ENCODE results near the gene SLC16A11. TPM values are rescaled to one million over a fixed set of nuclear protein-coding genes. Genes with fewer than 3 reads are reported as not detected.
"Not testable (repeated sequence)": the region's sequence is repeated elsewhere in the genome, so short reads cannot be mapped to it uniquely, and the experiment has no call there.

Gene SLC16A11, protein sequence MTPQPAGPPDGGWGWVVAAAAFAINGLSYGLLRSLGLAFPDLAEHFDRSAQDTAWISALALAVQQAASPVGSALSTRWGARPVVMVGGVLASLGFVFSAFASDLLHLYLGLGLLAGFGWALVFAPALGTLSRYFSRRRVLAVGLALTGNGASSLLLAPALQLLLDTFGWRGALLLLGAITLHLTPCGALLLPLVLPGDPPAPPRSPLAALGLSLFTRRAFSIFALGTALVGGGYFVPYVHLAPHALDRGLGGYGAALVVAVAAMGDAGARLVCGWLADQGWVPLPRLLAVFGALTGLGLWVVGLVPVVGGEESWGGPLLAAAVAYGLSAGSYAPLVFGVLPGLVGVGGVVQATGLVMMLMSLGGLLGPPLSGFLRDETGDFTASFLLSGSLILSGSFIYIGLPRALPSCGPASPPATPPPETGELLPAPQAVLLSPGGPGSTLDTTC
- total RNA-seq: 1 to 10 TPM; 1.4 to 1.5 TPM

DNA sequence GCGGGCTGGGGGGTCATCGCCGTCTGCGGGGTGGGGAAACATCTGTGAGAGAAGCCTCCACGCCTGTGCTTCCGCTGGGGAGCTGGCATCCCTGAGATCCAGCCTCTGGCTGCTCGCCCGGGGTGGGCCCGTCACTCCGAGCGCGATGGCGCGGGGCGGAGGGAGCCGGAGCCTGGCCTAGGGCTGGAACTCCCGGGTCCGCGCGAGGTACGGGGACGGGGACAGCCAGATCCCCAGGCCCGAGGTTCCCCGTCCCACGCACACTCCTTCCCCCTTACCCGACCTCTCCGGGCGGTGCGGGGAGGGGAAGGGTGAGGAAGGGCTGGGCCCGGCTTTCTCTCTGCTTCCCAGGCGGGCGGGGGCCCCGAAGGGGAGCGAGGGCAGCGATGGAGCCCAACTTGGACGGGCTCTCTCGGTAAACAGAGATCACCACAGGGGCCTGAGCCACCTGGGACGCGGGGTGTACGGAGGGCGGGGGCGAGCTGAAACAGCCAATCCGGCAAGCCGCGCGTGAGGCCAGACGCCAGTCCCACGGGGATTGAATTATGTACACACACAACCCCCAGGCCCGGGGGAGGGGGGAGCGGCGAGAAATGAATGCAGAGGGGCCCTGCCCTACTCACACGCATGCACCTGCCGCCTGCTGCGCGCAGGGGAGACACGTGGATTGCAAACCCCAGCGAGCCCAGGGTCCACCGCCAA, at the start of gene SLC16A11:
SLC16A11 (minus strand) TSS at position 596 of the 702 bp plus-strand sequence; CDS start at position 17, 579 bp downstream.
- ChIA-PET CTCF (interaction anchor here (0.7 to 20.9 kb wide), 4 partner anchors 20 to 253 kb away, joined by 4 to 509 read pairs (median 22); no protein-coding TSS in a partner anchor), POLR2A (interaction anchor here (0.5 to 2.0 kb wide), 3 partner anchors 8 to 262 kb away, joined by 3 to 5 read pairs (median 4); partner anchors contain the start of gene SLC16A13)
- Mint-ChIP-seq H3K4me3 (peak within 1 kb of the TSS; percentile 71), H3K36me3 (peaks cover 4% of the 10 kb centered on the region), H3K9me3 (no peaks in the 10 kb centered on the region), H3K4me1 (ENCODE audit: low read depth) (peaks cover 46% of the 10 kb centered on the region), H3K27me3 (peaks cover 2% of the 10 kb centered on the region), H3K27ac (peak within 1 kb of the TSS; percentile 51)
- peak; percentile 63 for DNase-seq
- intact Hi-C loops (cut with micrococcal nuclease): no loop called here

DNA sequence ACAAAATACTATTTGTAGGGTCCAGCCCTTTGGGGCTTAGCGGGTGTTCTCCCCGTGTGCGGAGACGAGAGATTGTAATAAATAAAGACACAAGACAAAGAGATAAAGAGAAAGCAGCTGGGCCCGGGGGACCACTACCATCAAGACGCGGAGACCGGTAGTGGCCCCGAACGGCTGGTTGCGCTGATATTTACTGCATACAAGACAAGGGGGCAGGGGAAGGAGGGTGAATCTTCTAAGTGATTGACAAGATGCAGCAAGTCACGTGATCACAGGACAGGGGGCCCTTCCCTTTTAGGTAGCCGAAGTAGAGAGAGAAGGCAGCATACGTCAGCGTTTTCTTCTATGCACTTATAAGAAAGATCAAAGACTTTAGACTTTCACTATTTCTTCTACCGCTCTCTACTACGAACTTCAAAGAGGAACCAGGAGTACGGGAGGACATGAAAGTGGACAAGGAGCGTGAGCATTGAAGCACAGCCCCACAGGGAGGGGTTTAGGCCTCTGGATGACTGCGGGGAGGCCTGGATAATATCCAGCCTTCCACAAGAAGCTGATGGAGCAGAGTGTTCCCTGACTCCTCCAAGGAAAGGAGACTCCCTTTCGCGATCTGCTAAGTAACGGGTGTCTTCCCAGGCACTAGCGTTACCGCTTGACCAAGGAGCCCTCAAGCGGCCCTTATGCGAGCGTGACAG, 47.6 kb upstream of the SLC16A11 start:
- DNase-seq; CTCF ChIA-PET; H3K4me3 Mint-ChIP-seq; intact Hi-C loops (cut with micrococcal nuclease); H3K4me1 Mint-ChIP-seq (ENCODE audit: low read depth); POLR2A ChIA-PET; H3K27ac Mint-ChIP-seq; H3K36me3 Mint-ChIP-seq; H3K9me3 Mint-ChIP-seq: not testable (repeated sequence)
- H3K27me3 Mint-ChIP-seq: peaks cover 11% of the 10 kb centered on the region

DNA sequence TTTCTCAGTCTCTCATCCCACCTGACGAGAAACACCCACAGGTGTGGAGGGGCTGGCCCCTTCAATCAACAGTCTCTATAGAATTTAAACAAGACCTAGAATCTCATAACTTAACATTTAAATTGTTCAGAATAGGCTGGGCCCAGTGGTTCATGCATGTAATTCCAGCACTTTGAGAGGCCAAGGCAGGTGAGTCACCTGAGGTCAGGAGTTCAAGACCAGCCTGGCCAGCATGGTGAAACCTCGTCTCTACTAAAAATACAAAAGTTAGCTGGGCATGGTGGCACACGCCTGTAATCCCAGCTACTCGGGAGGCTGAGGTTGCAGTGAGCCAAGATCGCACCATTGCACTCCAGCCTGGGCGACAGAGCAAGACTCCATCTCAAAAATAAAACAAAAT, 45.7 kb upstream of the SLC16A11 start:
- H3K4me1 Mint-ChIP-seq (ENCODE audit: low read depth); POLR2A ChIA-PET; H3K9me3 Mint-ChIP-seq; CTCF ChIA-PET; H3K27me3 Mint-ChIP-seq; DNase-seq; H3K4me3 Mint-ChIP-seq; H3K36me3 Mint-ChIP-seq; H3K27ac Mint-ChIP-seq; intact Hi-C loops (cut with micrococcal nuclease): not testable (repeated sequence)

DNA sequence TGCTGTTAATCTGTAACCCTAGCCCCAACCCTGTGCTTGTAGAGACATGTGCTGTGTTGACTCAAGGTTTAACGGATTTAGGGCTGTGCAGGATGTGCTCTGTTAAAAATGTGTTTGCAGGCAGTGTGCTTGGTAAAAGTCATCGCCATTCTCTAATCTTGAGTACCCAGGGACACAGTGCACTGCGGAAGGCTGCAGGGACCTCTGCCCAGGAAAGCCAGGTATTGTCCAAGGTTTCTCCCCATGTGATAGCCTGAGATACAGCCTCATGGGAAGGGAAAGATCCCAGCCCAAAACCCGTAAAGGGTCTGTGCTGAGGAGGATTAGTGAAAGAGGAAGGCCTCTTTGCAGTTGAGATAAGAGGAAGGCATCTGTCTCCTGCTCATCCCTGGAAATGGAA, 44.5 kb upstream of the SLC16A11 start:
- H3K4me1 Mint-ChIP-seq (ENCODE audit: low read depth); DNase-seq; H3K27ac Mint-ChIP-seq; intact Hi-C loops (cut with micrococcal nuclease); H3K36me3 Mint-ChIP-seq; H3K4me3 Mint-ChIP-seq; H3K9me3 Mint-ChIP-seq; POLR2A ChIA-PET; H3K27me3 Mint-ChIP-seq: not testable (repeated sequence)
- CTCF ChIA-PET: interaction anchor here (1.0 kb wide), 1 partner anchor 48 kb away, joined by 3 read pairs; no protein-coding TSS in a partner anchor

DNA sequence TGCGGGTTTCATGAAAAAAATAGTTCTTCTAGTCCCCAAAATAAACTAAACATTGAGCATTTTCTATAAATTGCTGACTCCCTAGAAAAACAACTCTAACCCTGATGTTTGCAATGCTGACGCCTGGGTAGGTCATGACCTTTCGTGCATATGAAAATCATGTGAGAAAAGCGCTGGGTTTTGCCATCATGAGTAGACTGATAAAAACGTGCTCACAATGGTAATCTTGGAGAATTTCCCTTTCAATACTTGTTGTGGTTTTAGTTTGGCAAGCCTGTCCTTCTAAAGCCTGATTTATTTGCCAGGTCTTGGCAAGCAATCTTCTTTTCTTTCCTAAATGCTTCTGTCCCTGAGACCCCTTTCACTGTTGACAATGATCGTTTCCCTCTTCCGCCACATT, 40.2 kb upstream of the SLC16A11 start:
- intact Hi-C loops (cut with micrococcal nuclease): no loop called here
- H3K36me3 Mint-ChIP-seq: no peaks in the 10 kb centered on the region
- no peak overlapping the region for H3K4me3 Mint-ChIP-seq
- H3K27me3 Mint-ChIP-seq: peaks cover 6% of the 10 kb centered on the region
- no peak for DNase-seq
- ChIA-PET POLR2A (no interaction called here), CTCF (interaction anchor here (1.1 kb wide), 1 partner anchor 32 kb away, joined by 5 read pairs; no protein-coding TSS in a partner anchor)
- H3K9me3 Mint-ChIP-seq: no peaks in the 10 kb centered on the region
- no peak overlapping the region for H3K27ac Mint-ChIP-seq
- H3K4me1 Mint-ChIP-seq (ENCODE audit: low read depth): peaks cover 31% of the 10 kb centered on the region

DNA sequence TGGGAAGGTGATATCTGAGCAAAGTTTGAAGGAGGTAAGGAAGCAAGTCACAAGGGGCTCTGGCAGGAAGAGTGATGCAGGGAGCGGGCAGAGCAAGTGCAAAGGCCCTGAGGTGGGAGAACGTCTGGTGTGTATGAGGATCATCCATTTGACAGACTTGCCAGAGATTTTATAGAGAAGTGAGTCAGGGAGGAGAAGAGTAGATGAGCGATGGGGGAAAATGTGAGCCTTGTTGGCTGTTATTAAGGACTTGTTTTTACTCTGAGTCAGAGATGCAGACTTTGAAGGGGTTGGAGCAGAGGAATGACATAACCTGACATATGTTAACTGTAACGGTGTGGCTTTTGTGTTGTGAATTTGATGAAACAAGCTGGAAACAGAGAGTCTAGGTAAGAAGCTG, 39.7 kb upstream of the SLC16A11 start:
- ChIA-PET CTCF (interaction anchor here (1.1 kb wide), 1 partner anchor 31 kb away, joined by 5 read pairs; no protein-coding TSS in a partner anchor), POLR2A (no interaction called here)

DNA sequence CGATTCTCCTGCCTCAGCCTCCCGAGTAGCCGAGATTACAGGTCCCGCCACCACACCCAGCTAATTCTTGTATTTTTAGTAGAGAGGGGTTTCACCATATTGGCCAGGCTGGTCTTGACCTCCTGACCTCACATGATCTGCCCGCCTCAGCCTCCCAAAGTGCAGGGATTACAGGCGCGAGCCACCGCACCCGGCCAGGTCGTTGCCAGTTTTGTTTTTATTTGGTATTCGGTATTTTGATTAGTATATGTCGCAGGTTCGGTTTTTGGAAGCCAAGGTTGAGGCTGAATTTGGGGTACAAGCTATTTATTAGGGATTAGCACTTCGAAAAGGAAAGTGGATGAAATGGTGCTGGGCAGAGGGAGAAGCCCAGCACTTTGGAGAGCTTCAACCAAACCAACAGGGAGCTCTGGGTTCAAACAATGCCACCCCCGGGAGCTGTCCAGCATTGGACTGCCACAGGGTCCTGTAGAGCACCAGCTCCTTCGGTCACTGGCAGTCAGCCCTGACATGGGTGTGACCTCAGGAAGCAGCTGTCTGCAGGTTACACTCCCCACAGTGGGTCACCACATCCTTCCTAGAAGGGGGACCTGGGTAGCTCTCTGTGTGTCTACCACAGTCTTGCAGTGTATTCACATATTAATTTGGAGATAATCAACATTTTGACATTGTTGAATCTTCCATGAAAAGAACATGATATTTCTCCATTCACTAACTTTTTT, 37.6 kb upstream of the SLC16A11 start:
- intact Hi-C loops (cut with micrococcal nuclease): no loop called here
- Mint-ChIP-seq H3K36me3 (no peaks in the 10 kb centered on the region), H3K4me3 (no peak overlapping the region), H3K27me3 (no peaks in the 10 kb centered on the region), H3K4me1 (ENCODE audit: low read depth) (peaks cover 31% of the 10 kb centered on the region), H3K27ac (no peak overlapping the region), H3K9me3 (no peaks in the 10 kb centered on the region)
- ChIA-PET CTCF (interaction anchor here (0.6 to 1.8 kb wide), 2 partner anchors 11 to 30 kb away, joined by 4 to 8 read pairs; no protein-coding TSS in a partner anchor), POLR2A (interaction anchor here (0.9 kb wide), 1 partner anchor 17 kb away, joined by 3 read pairs; no protein-coding TSS in a partner anchor)
- peak; percentile 44 for DNase-seq

More for the DNA sequence above, 39.7 kb upstream of the SLC16A11 start:
- H3K36me3 Mint-ChIP-seq: no peaks in the 10 kb centered on the region
- H3K9me3 Mint-ChIP-seq: no peaks in the 10 kb centered on the region
- no peak for DNase-seq
- intact Hi-C loops (cut with micrococcal nuclease): no loop called here
- H3K27ac Mint-ChIP-seq: no peak overlapping the region
- peaks cover 6% of the 10 kb centered on the region for H3K27me3 Mint-ChIP-seq
- no peak overlapping the region for H3K4me3 Mint-ChIP-seq
- peaks cover 31% of the 10 kb centered on the region for H3K4me1 Mint-ChIP-seq (ENCODE audit: low read depth)

DNA sequence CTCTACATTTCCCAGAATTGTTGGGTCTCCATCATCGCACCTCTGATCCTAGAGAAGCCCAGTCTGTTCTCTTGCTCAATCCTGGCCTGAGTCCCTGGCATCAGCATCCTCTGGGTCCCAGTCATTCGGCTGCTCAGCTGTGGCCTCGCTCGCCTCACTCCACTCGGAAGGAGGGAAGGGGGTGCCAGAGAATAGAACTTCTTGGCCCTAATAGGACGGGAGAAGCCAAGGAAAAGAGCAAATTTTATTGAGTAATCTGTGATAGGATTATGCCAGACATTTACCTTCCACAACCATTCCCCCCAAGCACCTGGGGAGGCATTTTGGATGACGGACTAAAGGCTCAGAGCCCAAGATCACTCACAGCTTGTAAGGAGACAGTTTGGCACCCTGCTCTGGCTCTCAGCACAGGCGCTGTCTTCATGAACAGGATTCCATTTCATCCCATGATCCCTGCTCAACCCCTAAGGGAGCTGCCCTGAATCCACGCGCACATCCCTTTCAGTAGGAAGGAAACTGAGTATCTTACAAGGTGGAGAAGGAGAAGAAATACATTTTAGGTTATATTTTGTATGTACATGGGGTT, 36.7 kb upstream of the SLC16A11 start:
- Mint-ChIP-seq H3K27me3 (no peaks in the 10 kb centered on the region), H3K36me3 (no peaks in the 10 kb centered on the region), H3K27ac (no peak overlapping the region), H3K4me3 (no peak overlapping the region), H3K4me1 (ENCODE audit: low read depth) (peaks cover 31% of the 10 kb centered on the region), H3K9me3 (no peaks in the 10 kb centered on the region)
- DNase-seq: no peak
- intact Hi-C loops (cut with micrococcal nuclease): no loop called here
- POLR2A ChIA-PET: no interaction called here
- CTCF ChIA-PET: interaction anchor here (0.6 to 1.8 kb wide), 3 partner anchors 29 to 892 kb away, joined by 3 to 8 read pairs (median 6); no protein-coding TSS in a partner anchor

DNA sequence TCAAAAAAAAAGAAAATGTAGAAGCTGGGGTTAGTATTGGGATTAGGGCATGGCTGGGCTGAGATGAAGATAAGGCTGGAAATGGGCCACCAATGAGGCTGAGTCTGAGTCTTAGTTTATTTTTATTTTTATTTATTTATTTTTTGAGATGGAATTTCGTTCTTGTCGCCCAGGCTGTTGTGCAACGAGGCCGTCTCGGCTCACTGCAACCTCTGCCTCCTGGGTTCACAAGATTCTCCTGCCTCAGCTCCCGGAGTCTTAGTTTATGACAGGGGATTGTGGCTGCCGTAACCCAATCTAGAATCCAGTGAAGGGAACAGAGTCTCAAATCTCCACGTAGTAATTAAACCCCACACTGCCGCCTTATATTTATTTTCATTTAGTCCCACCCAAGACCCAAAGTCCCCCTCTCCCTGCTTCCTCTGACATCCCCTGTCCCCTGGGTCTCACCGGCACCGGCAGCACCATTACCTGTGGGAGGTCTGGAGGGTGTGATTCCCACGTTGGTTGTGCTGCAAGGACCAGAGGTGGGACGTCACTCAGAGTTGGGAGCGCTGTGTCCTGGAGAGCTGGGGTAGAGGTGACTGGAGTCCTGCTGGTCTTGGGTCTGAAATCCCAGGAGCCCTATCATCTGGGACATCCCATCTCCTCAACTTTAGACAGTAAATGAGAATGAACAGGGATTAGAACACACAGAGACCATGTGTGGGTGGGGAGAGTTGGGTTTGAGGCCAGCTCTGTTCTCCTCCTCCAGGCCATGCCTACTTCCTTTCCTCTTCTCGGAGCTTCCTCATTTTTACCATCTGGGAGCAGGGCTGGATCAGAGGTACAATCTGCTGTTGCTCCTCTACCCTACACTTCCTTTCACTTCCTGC, 35.9 kb upstream of the SLC16A11 start, which contains the start of gene CLEC10A:
CLEC10A (minus strand) TSS at position 671 of the 875 bp plus-strand sequence. CDS start 1,439 bp downstream, outside the sequence.
- intact Hi-C loops (cut with micrococcal nuclease): no loop called here
- no peaks in the 10 kb centered on the region for H3K9me3 Mint-ChIP-seq
- peaks cover 31% of the 10 kb centered on the region for H3K4me1 Mint-ChIP-seq (ENCODE audit: low read depth)
- no peak within 1 kb of the TSS for H3K4me3 Mint-ChIP-seq
- DNase-seq: no peak
- ChIA-PET CTCF (interaction anchor here (0.6 to 1.4 kb wide), 3 partner anchors 34 to 893 kb away, joined by 3 to 6 read pairs (median 3); no protein-coding TSS in a partner anchor), POLR2A (no interaction called here)
- H3K27ac Mint-ChIP-seq: no peak within 1 kb of the TSS
- no peaks in the 10 kb centered on the region for H3K36me3 Mint-ChIP-seq
- no peaks in the 10 kb centered on the region for H3K27me3 Mint-ChIP-seq

DNA sequence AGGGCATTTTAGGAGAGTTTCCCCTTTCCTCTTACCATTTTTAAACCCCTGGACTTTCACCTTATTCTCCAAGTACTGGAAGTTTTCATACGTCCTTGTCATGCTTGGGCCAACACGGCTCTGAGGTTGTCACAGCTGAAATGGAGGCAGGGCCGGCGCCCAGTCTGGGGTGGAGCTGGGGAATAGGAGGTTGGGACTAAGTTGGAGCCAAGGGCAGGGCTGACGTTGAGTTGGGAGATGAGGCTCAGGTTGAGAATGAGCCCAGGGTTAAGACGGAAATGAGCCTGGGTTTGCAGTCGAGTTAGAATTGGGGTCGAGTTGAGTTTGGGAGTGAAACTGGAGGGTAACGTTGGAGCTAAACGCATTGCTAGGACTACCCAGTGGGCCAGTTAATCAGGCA, 34.8 kb upstream of the SLC16A11 start:
- ChIA-PET POLR2A (no interaction called here), CTCF (interaction anchor here (1.1 kb wide), 1 partner anchor 57 kb away, joined by 3 read pairs; no protein-coding TSS in a partner anchor)
- no peak for DNase-seq
- Mint-ChIP-seq H3K9me3 (no peaks in the 10 kb centered on the region), H3K36me3 (no peaks in the 10 kb centered on the region), H3K4me3 (no peak overlapping the region), H3K27me3 (no peaks in the 10 kb centered on the region), H3K4me1 (ENCODE audit: low read depth) (peaks cover 24% of the 10 kb centered on the region), H3K27ac (no peak overlapping the region)
- intact Hi-C loops (cut with micrococcal nuclease): no loop called here
